IMR-90 (cell line): ENCODE results near the gene KIF21A. TPM values are rescaled to one million over a fixed set of nuclear protein-coding genes. Genes with fewer than 3 reads are reported as not detected.

ENCODE experiments used
- ATAC-seq: fragments of 200-7000 bp; cut with Tn5 transposase; 2 replicates; pipeline ENCODE4 v1.9.1; 2020; ENCODE audit warnings: low read depth, mild to moderate bottlenecking, moderate library complexity
- BruUV-seq: library from RNA; stranded (reverse); fragments of 400-500 nt; replicated peaks from 2 replicates; lab custom pipeline; 2021; lab: Mats Ljungman, UMichigan
- CTCF ChIA-PET: fragments of 300-600 bp; formaldehyde crosslinking; extraction: SDS; loops from one replicate; lab custom pipeline; 2021; ENCODE audit warnings: antibody characterized with exemption; lab: Yijun Ruan, JAX
- POLR2A ChIA-PET: fragments of 300-600 bp; sonication (Branson Sonifier 250); formaldehyde crosslinking; loops from one replicate; lab custom pipeline; 2022; ENCODE audit warnings: antibody characterized with exemption; ENCODE audit not compliant: unreplicated experiment; lab: Charles Lee
- DNase-seq: peaks from one replicate; pipeline ENCODE4 v3.0.0; 2013
- H2AFZ ChIP-seq: replicated peaks from 2 replicates; pipeline ENCODE3; 2013; ENCODE audit warnings: low read length, mild to moderate bottlenecking; ENCODE audit not compliant: poor library complexity
- H2AK5ac ChIP-seq: 2 replicates; pipeline ENCODE4 v1.6.1; 2013; ENCODE audit warnings: low read depth, low read length, inconsistent platforms
- H2AK9ac ChIP-seq: replicated peaks from 2 replicates; pipeline ENCODE3; 2013; ENCODE audit warnings: mild to moderate bottlenecking, low read depth, low read length, moderate library complexity; ENCODE audit not compliant: poor library complexity
- H2BK120ac ChIP-seq: 2 replicates; pipeline ENCODE4 v1.6.1; 2013; ENCODE audit warnings: low read depth, low read length, inconsistent platforms
- H2BK15ac ChIP-seq: 3 replicates; pipeline ENCODE4 v1.6.1; 2013; ENCODE audit warnings: low read depth, low read length, inconsistent platforms
- H2BK20ac ChIP-seq: 2 replicates; pipeline ENCODE4 v1.6.1; 2013; ENCODE audit warnings: low read depth, mild to moderate bottlenecking, inconsistent platforms, low read length, moderate library complexity
- H2BK5ac ChIP-seq: 2 replicates; pipeline ENCODE4 v1.6.1; 2013; ENCODE audit warnings: mild to moderate bottlenecking, low read depth, low read length, inconsistent platforms; ENCODE audit not compliant: poor library complexity, severe bottlenecking
- H3K14ac ChIP-seq: replicated peaks from 2 replicates; pipeline ENCODE4 v1.6.1; 2013; ENCODE audit warnings: low read depth, low read length, inconsistent platforms
- H3K18ac ChIP-seq: 2 replicates; pipeline ENCODE4 v1.6.1; 2013; ENCODE audit warnings: low read depth, low read length, control low read depth
- H3K23ac ChIP-seq: 2 replicates; pipeline ENCODE4 v1.6.1; 2013; ENCODE audit warnings: low read depth, low read length, inconsistent platforms
- H3K27ac ChIP-seq: 2 replicates; pipeline ENCODE4 v1.5.1; 2013; ENCODE audit warnings: mild to moderate bottlenecking, control low read depth, low read length; ENCODE audit not compliant: insufficient read depth
- H3K27me3 ChIP-seq: 2 replicates; pipeline ENCODE4 v1.6.1; 2013; ENCODE audit warnings: low read length; ENCODE audit not compliant: control insufficient read depth, insufficient read depth
- H3K36me3 ChIP-seq: 2 replicates; pipeline ENCODE4 v1.6.1; 2013; ENCODE audit warnings: low read length, mixed read lengths; ENCODE audit not compliant: control insufficient read depth, insufficient read depth
- H3K4ac ChIP-seq: 2 replicates; pipeline ENCODE4 v1.6.1; 2013; ENCODE audit warnings: low read depth, low read length, inconsistent platforms
- H3K4me1 ChIP-seq: 2 replicates; pipeline ENCODE4 v1.6.1; 2013; ENCODE audit warnings: low read length, mixed read lengths; ENCODE audit not compliant: control insufficient read depth, insufficient read depth
- H3K4me2 ChIP-seq: 2 replicates; pipeline ENCODE4 v1.6.1; 2013; ENCODE audit warnings: low read depth, mild to moderate bottlenecking, control low read depth, low read length, moderate library complexity
- H3K4me3 ChIP-seq: 2 replicates; pipeline ENCODE4 v1.5.1; 2013; ENCODE audit warnings: low read depth, mild to moderate bottlenecking, control low read depth, low read length, moderate library complexity; ENCODE audit not compliant: insufficient read depth
- H3K56ac ChIP-seq: 2 replicates; pipeline ENCODE4 v1.6.1; 2013; ENCODE audit warnings: low read length, inconsistent platforms; ENCODE audit not compliant: insufficient read depth; ENCODE audit errors: extremely low read depth
- H3K79me1 ChIP-seq, 2 experiments: 2 replicates each; pipeline ENCODE4 v1.6.1; 2013; ENCODE audit warnings: low read length in 2 of 2, inconsistent platforms in 1 of 2, low read depth in 1 of 2
- H3K9ac ChIP-seq: 2 replicates; pipeline ENCODE4 v1.6.1; 2013; ENCODE audit warnings: low read depth, low read length, control low read depth
- H3K9me1 ChIP-seq: 2 replicates; pipeline ENCODE4 v1.6.1; 2013; ENCODE audit warnings: low read length, inconsistent platforms; ENCODE audit not compliant: insufficient read depth
- H3K9me3 ChIP-seq: 2 replicates; pipeline ENCODE4 v1.6.1; 2013; ENCODE audit warnings: low read length; ENCODE audit not compliant: control insufficient read depth, insufficient read depth
- H4K20me1 ChIP-seq: 2 replicates; pipeline ENCODE4 v1.6.1; 2013; ENCODE audit warnings: low read length, inconsistent platforms; ENCODE audit not compliant: insufficient read depth
- H4K5ac ChIP-seq: 2 replicates; pipeline ENCODE4 v1.6.1; 2013; ENCODE audit warnings: mild to moderate bottlenecking, low read depth, low read length, control low read depth
- H4K8ac ChIP-seq, 2 experiments: 2 replicates each; pipeline ENCODE4 v1.6.1; 2013; ENCODE audit warnings: low read depth in 2 of 2, low read length in 2 of 2, control low read depth in 1 of 2, inconsistent platforms in 1 of 2
- H4K91ac ChIP-seq: 2 replicates; pipeline ENCODE4 v1.6.1; 2013; ENCODE audit warnings: low read depth, low read length, inconsistent platforms; ENCODE audit not compliant: insufficient read depth
- BHLHE40 ChIP-seq: fragments of 150-350 bp; IDR thresholded peaks from 2 replicates; pipeline ENCODE4 v1.6.1; 2016; ENCODE audit warnings: mild to moderate bottlenecking, low read depth, low read length
- CHD1 ChIP-seq: IDR thresholded peaks from 2 replicates; pipeline ENCODE4 v1.6.1; 2012; ENCODE audit warnings: low read depth, low read length, improper control_type of control experiment
- ELK1 ChIP-seq: fragments of 150-350 bp; IDR thresholded peaks from 2 replicates; pipeline ENCODE4 v1.6.1; 2016; ENCODE audit warnings: low read depth, mild to moderate bottlenecking, low read length, moderate library complexity, borderline replicate concordance
- FOS ChIP-seq: fragments of 150-350 bp; IDR thresholded peaks from 2 replicates; pipeline ENCODE4 v1.6.1; 2016; ENCODE audit warnings: low read depth, low read length
- MAFK ChIP-seq: IDR thresholded peaks from 2 replicates; pipeline ENCODE4 v1.6.1; 2012; ENCODE audit warnings: low read depth, low read length, improper control_type of control experiment
- MAZ ChIP-seq: IDR thresholded peaks from 2 replicates; pipeline ENCODE4 v1.6.1; 2012; ENCODE audit warnings: low read depth, mild to moderate bottlenecking, low read length, improper control_type of control experiment, moderate library complexity, borderline replicate concordance
- MXI1 ChIP-seq: IDR thresholded peaks from 2 replicates; pipeline ENCODE4 v1.6.1; 2012; ENCODE audit warnings: low read depth, mild to moderate bottlenecking, low read length, moderate library complexity, borderline replicate concordance
- NFE2L2 ChIP-seq: fragments of 150-350 bp; IDR thresholded peaks from 2 replicates; pipeline ENCODE4 v1.6.1; 2016; ENCODE audit warnings: low read depth, mild to moderate bottlenecking, low read length
- POLR2A ChIP-seq: IDR thresholded peaks from 2 replicates; pipeline ENCODE4 v1.6.1; 2012; ENCODE audit warnings: mild to moderate bottlenecking, low read depth, low read length
- RAD21 ChIP-seq: IDR thresholded peaks from 2 replicates; pipeline ENCODE4 v1.6.1; 2012; ENCODE audit warnings: low read length, improper control_type of control experiment
- RCOR1 ChIP-seq: IDR thresholded peaks from 2 replicates; pipeline ENCODE4 v1.6.1; 2012; ENCODE audit warnings: mild to moderate bottlenecking, low read length, improper control_type of control experiment; ENCODE audit not compliant: insufficient replicate concordance
- RFX5 ChIP-seq: IDR thresholded peaks from 2 replicates; pipeline ENCODE4 v1.8.0; 2012; ENCODE audit warnings: low read depth, mild to moderate bottlenecking, low read length, moderate library complexity
- SMC3 ChIP-seq: fragments of 150-350 bp; IDR thresholded peaks from 2 replicates; pipeline ENCODE4 v1.6.1; 2016; ENCODE audit warnings: low read depth, mild to moderate bottlenecking, antibody characterized with exemption, low read length, moderate library complexity
- USF2 ChIP-seq: fragments of 150-350 bp; IDR thresholded peaks from 2 replicates; pipeline ENCODE4 v1.6.1; 2017; ENCODE audit warnings: mild to moderate bottlenecking, antibody characterized with exemption, low read length, low read depth
- WGBS, 2 experiments: methylation state at CpG; one replicate each; pipeline versions ENCODE4 v1.1.5 to v1.1.7; 2013; ENCODE audit warnings: missing lambda C conversion rate in 2 of 2; ENCODE audit not compliant: insufficient read length in 1 of 2; ENCODE audit errors: extremely low coverage in 2 of 2; 5-methylcytosine and 5-hydroxymethylcytosine counted together
- dilution Hi-C: fragments of 300-500 bp; cut with HindIII; formaldehyde crosslinking; loops from one replicate; pipeline ENCODE4 v1.14.3; 2018; ENCODE audit warnings: low sequenced_read_pairs; ENCODE audit not compliant: unreplicated experiment
- in situ Hi-C: fragments of 300-500 bp; cut with MboI; formaldehyde crosslinking; loops from 3 replicates; pipeline ENCODE4 v1.14.3; 2019; ENCODE audit warnings: low sequenced_read_pairs, inconsistent platforms, mixed read lengths
- intact Hi-C: fragments of 100-400 bp; cut with micrococcal nuclease; formaldehyde crosslinking; loops from 2 replicates; pipeline ENCODE4 v1.10.0; 2022
- polyA plus RNA-seq, 3 experiments: library from polyadenylated mRNA; depleted of rRNA; stranded (reverse); fragments of >200 nt; gene quantifications; 2 replicates each; pipeline ENCODE4 v1.2.3, GENCODE V29; 2012; ENCODE audit warnings: low replicate concordance in 1 of 3
- total RNA-seq: library from RNA; depleted of rRNA; stranded (reverse); fragments of >200 nt; gene quantifications from 2 replicates; pipeline ENCODE4 v1.2.3, GENCODE V29; 2012

The KIF21A gene
- total and polyA plus RNA-seq, 2 of the 4 experiments (the other 2 are of a cell fraction) = 0.38 to 1.1 TPM

- no peak overlapping the region for H3K4me2 ChIP-seq
- no peak overlapping the region for H3K18ac ChIP-seq
- H3K27me3 ChIP-seq = no peaks in the 10 kb centered on the region
- no peak overlapping the region for H2AFZ ChIP-seq
- H2AK5ac ChIP-seq = no peak overlapping the region
- ATAC-seq (no peak), DNase-seq (no peak)
- no peak overlapping the region for H2BK20ac ChIP-seq
- H3K56ac ChIP-seq = no peak overlapping the region
- H3K27ac ChIP-seq = no peak overlapping the region
- H3K4me3 ChIP-seq = no peak overlapping the region
- no peak overlapping the region for H2BK15ac ChIP-seq
- H3K14ac ChIP-seq = no peak overlapping the region
- ChIA-PET POLR2A (no interaction called here), CTCF (no interaction called here)
- no peaks in the 10 kb centered on the region for H3K9me3 ChIP-seq
- BruUV-seq = no TSS peak
- H4K8ac ChIP-seq = no peak overlapping the region
- dilution Hi-C loops (no loop called here), in situ Hi-C loops (no loop called here), intact Hi-C loops (no loop called here)
- H3K4me1 ChIP-seq = no peaks in the 10 kb centered on the region
- no peaks in the 10 kb centered on the region for H4K20me1 ChIP-seq
- H4K5ac ChIP-seq = no peak overlapping the region
- no peak overlapping the region for H3K4ac ChIP-seq
- no peak overlapping the region for H3K9ac ChIP-seq
- H3K79me1 ChIP-seq = no peaks in the 10 kb centered on the region
- no peak overlapping the region for H2AK9ac ChIP-seq
- H3K9me1 ChIP-seq = no peaks in the 10 kb centered on the region
- TF ChIP-seq NFE2L2 = no peak
- TF ChIP-seq FOS = no peak
- TF ChIP-seq CHD1 = no peak
- TF ChIP-seq RFX5 = no peak
- no peak for TF ChIP-seq RAD21
- TF ChIP-seq SMC3 = no peak
- TF ChIP-seq MXI1 = no peak
- TF ChIP-seq POLR2A = no peak
- TF ChIP-seq USF2 = no peak
- no peak for TF ChIP-seq MAZ
- TF ChIP-seq MAFK = no peak
- no peak for TF ChIP-seq ELK1
- TF ChIP-seq BHLHE40 = no peak
- TF ChIP-seq RCOR1 = no peak
- no peaks in the 10 kb centered on the region for H3K36me3 ChIP-seq
- no peak overlapping the region for H2BK5ac ChIP-seq
- no peak overlapping the region for H2BK120ac ChIP-seq
- H3K23ac ChIP-seq = no peak overlapping the region
- WGBS, 2 experiments = no CpG with 5 or more reads among the region's 1 CpG
- H4K91ac ChIP-seq = no peak overlapping the region
Measured at GRCh38 chr12:39451977-39452376, 9.1 kb upstream of the KIF21A start.
